ENCODE results near the gene KIF3A.

DNA sequence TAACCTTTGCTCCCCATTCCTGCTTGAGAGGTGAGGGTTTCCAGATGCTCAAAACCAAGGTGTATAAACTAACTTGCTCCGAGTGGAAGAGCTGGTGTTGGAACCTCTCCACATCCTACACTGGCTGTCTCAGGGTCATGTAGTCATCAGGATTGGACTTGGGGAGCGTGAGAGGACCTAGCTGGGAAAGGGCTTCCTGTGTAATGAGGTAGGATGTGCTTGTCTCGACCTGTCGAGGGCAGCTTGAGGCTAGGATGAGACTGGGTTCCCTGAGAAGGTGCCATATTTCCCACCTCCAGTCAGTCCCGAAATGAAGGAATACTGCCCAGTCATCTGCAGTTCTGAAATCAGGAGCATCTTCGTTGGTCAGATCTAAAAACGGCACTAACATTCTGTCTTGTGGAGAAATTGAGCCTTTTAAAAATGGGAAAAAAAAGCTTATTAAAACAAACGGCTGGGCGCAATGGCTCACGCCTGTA is 11.2 kb upstream of the KIF3A start:
- TF ChIP-seq, protein P1, sequence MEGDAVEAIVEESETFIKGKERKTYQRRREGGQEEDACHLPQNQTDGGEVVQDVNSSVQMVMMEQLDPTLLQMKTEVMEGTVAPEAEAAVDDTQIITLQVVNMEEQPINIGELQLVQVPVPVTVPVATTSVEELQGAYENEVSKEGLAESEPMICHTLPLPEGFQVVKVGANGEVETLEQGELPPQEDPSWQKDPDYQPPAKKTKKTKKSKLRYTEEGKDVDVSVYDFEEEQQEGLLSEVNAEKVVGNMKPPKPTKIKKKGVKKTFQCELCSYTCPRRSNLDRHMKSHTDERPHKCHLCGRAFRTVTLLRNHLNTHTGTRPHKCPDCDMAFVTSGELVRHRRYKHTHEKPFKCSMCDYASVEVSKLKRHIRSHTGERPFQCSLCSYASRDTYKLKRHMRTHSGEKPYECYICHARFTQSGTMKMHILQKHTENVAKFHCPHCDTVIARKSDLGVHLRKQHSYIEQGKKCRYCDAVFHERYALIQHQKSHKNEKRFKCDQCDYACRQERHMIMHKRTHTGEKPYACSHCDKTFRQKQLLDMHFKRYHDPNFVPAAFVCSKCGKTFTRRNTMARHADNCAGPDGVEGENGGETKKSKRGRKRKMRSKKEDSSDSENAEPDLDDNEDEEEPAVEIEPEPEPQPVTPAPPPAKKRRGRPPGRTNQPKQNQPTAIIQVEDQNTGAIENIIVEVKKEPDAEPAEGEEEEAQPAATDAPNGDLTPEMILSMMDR (IDR thresholded peaks at IDR 0.05; ENCODE audit: low read length): no peak
- TF ChIP-seq EZH2 (IDR thresholded peaks at IDR 0.05; ENCODE audit: borderline replicate concordance, low read length): no peak
